Stomach smooth muscle (tissue), 2 donors: ENCODE measurements around the gene PCAT6.

Experiments used
- H3K27ac ChIP-seq: one replicate; pipeline ENCODE4 v1.7.0; 2013; ENCODE audit warnings: mild to moderate bottlenecking, low read length, inconsistent platforms
- H3K27me3 ChIP-seq, 2 donors: one replicate each; pipeline ENCODE4 v1.7.0; 2013; ENCODE audit warnings: low read length in 2 of 2; ENCODE audit not compliant: insufficient read depth in 2 of 2, control insufficient read depth in 1 of 2
- H3K36me3 ChIP-seq, 2 donors: one replicate each; pipeline ENCODE4 v1.7.0; 2013; ENCODE audit warnings: low read length in 2 of 2; ENCODE audit not compliant: control insufficient read depth in 2 of 2, insufficient read depth in 2 of 2
- H3K4me1 ChIP-seq: one replicate; pipeline ENCODE4 v1.7.0; 2013; ENCODE audit warnings: low read length; ENCODE audit not compliant: control insufficient read depth, insufficient read depth
- H3K4me3 ChIP-seq, 2 donors: one replicate each; pipeline ENCODE4 v1.7.0; 2013; ENCODE audit warnings: low read length in 2 of 2
- H3K9ac ChIP-seq, 2 donors: one replicate each; pipeline ENCODE4 v1.7.0; 2013; ENCODE audit warnings: low read length in 2 of 2, mild to moderate bottlenecking in 1 of 2
- H3K9me3 ChIP-seq, 2 donors: one replicate each; pipeline ENCODE4 v1.7.0; 2013; ENCODE audit warnings: low read length in 2 of 2; ENCODE audit not compliant: control insufficient read depth in 2 of 2
- donor health status: healthy.
- donor health status: Pancreatic carcinoma.

The PCAT6 gene

DNA sequence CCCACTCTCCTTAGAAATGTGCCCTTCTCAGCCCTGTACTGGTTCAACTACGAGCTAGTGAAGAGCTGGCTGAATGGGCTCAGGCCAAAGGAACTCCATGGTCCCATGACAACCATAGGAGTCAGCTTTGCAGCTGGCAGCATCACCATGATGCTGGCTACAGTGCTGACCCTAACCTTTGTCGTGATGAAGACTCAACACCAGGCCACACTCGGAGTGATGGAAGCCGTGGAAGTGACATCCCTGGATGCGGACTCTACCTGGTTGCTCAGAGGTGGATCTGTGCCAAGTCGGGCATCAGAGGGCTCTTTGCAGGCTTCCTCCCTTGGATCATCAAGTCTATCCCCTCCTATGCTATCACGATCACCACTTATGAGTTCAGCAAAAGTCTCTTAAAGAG lies 14.1 kb upstream of the PCAT6 start:
- Histone ChIP-seq H3K4me3 (no peak overlapping the region), H3K36me3 (peaks cover 0 to 2% of the 10 kb centered on the region in 2 donors), H3K27ac (no peak overlapping the region), H3K27me3 (no peaks in the 10 kb centered on the region), H3K9ac (no peak overlapping the region), H3K4me1 (no peaks in the 10 kb centered on the region), H3K9me3 (no peaks in the 10 kb centered on the region)

DNA sequence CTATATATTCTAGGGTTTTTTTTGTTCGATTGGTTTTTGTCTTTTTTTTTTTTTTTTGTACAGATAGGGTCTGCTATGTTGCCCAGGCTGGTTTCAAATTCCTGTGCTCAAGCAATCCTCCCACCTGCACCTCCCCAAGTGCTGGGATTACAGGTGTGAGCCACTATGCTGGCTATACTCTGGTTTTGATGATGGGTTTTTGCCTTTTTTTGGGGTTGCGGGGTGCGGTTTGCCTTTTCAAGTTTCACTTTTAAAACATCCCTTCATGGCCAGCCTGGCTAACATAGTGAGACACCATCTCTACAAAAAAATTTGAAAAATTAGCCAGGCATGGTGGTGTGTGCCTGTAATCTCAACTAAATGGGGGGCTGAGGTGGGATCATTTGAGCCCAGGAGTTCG lies 12.5 kb upstream of the PCAT6 start:
- Histone ChIP-seq H3K9me3 (no peaks in the 10 kb centered on the region), H3K36me3 (peaks cover 0 to 2% of the 10 kb centered on the region in 2 donors), H3K4me3 (no peak overlapping the region), H3K9ac (no peak overlapping the region), H3K27ac (no peak overlapping the region), H3K27me3 (no peaks in the 10 kb centered on the region), H3K4me1 (no peaks in the 10 kb centered on the region)

DNA sequence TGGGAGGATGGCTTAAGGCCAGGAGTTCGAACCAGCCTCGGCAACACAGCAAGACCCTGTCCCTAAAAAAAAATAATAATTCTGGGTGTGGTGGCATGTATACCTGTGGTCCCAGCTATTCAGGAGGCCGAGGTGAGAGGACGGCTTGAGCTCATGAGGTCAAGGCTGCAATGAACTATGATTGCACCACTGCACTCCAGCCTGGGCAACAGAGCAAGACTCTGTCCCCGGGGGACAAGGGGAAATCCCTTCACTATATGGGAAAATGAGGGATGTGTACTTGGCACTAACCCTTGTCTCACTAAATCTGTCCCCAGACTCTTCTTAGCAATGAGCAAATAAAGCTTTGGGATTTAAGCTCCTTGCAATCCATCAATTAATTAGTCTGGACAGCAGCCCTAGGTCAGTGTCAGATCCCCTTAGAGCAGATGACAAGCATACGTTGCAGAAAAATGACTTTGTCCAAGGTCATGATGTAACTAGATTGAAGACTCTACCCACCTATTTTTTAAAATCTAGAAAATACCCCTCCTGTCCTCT lies 11.9 kb upstream of the PCAT6 start:
- no peak overlapping the region for H3K27ac ChIP-seq
- no peaks in the 10 kb centered on the region for H3K4me1 ChIP-seq
- no peaks in the 10 kb centered on the region for H3K27me3 ChIP-seq
- H3K36me3 ChIP-seq: peaks cover 0 to 2% of the 10 kb centered on the region in 2 donors
- H3K9ac ChIP-seq: no peak overlapping the region
- H3K9me3 ChIP-seq: no peaks in the 10 kb centered on the region
- H3K4me3 ChIP-seq: no peak overlapping the region

DNA sequence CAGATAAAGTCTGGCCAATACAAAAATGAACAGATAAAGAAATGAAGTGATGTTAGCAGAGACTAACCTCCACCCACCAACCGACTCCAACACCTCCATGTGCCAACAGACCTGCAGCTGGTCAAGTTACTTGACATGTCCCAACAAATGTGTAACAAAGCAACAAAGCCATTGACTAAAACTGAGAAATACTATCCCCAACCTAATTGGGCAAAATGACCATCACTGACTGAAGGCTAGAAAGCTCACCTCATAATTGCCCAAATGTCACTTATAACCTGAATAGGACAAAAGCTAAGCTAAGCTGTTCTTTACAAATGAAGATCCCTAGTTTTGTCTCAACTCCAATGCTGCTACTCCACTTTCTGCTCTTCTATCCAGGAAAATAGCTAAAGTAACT lies 10.0 kb upstream of the PCAT6 start:
- Histone ChIP-seq H3K36me3 (peaks cover 0 to 2% of the 10 kb centered on the region in 2 donors), H3K27me3 (no peaks in the 10 kb centered on the region), H3K4me1 (no peaks in the 10 kb centered on the region), H3K9ac (no peak overlapping the region), H3K27ac (no peak overlapping the region), H3K4me3 (no peak overlapping the region), H3K9me3 (no peaks in the 10 kb centered on the region)

DNA sequence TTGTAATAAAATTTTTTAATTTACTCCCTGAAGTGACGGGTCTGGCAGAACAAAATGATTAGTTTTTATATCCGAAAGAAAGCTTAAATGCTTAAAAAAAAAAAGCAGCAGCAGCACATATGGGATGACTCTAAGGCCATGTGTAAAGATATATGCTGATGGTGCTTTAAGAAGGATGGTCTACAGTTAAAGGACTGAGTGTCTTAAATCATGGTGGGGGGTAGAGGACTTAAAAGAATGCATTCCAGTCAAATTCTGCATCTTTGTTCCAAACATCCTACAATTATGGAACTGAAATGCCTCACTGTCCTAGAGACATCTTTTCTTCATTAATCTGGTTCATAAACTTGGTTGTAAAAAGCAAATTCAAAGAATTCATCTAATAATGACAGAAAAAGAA lies 9.6 kb upstream of the PCAT6 start:
- no peak overlapping the region for H3K9ac ChIP-seq
- no peaks in the 10 kb centered on the region for H3K9me3 ChIP-seq
- no peaks in the 10 kb centered on the region for H3K4me1 ChIP-seq
- H3K4me3 ChIP-seq: no peak overlapping the region
- no peaks in the 10 kb centered on the region for H3K27me3 ChIP-seq
- H3K27ac ChIP-seq: no peak overlapping the region
- H3K36me3 ChIP-seq: peaks cover 0 to 2% of the 10 kb centered on the region in 2 donors

DNA sequence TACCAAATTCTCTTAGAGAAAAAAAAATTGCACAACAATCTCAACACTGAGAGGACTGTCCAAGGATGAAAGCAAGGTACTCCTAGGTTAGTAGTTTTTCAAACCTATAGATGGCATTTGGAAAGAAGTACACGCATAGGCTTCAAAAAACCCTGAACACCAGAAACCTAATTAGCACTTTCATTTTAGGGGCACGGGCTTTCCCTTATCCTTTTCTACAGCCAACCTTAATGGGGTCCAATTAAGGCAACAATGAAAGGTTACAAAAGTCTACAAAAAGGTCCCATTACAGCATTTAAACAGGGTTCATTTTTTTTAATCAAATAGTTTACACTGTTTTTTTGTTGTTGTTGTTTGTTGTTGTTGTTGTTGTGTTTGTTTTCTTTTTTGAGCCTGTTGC lies 8.7 kb upstream of the PCAT6 start:
- no peak overlapping the region for H3K27ac ChIP-seq
- H3K36me3 ChIP-seq: peaks cover 0 to 2% of the 10 kb centered on the region in 2 donors
- no peaks in the 10 kb centered on the region for H3K27me3 ChIP-seq
- H3K4me3 ChIP-seq: no peak overlapping the region
- H3K4me1 ChIP-seq: peaks cover 4% of the 10 kb centered on the region
- no peaks in the 10 kb centered on the region for H3K9me3 ChIP-seq
- H3K9ac ChIP-seq: no peak overlapping the region

DNA sequence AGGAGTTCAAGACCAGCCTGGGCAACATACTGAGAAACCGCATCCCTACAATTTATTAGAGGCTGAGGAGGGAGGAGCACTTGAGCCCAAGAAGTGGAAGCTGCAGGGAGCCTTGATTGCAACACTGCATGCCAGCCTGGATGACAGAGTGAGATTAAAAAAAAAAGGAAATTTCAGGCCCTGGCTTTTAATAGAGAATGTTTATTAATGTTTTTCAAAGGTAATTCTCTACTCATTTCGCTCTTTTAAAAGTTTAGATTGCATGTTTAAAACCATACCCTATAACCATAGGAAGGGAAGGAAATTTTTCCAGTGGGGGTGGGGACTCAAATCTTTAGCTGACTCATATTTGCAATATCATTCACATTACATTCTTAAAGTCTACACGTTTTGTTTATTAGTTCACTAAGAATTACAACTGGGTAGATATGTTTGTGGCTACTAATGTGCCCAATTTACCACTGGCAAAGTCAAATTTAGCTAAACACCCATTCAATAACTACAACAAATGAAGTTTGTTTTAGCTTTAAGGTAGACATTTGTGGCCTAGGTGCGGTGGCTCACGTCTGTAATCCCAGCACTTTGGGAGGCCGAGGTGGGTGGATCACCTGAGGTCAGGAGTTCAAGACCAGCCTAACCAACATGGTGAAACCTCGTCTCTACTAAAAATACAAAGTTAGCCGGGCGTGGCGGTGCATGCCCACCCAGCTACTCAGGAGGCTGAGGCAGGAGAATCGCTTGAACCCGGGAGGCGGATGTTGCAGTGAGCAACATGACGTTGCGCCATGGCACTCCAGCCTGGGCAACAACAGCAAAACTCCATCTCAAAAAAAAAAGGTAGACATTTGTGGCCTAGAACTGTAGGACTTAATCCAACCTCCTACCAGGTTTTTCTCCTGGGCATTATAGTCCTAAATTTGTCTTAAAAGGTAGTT lies 7.5 kb upstream of the PCAT6 start:
- Histone ChIP-seq H3K4me1 (peaks cover 4% of the 10 kb centered on the region), H3K9ac (no peak overlapping the region), H3K4me3 (no peak overlapping the region), H3K27ac (no peak overlapping the region), H3K27me3 (no peaks in the 10 kb centered on the region), H3K9me3 (no peaks in the 10 kb centered on the region), H3K36me3 (peaks cover 0 to 2% of the 10 kb centered on the region in 2 donors)

DNA sequence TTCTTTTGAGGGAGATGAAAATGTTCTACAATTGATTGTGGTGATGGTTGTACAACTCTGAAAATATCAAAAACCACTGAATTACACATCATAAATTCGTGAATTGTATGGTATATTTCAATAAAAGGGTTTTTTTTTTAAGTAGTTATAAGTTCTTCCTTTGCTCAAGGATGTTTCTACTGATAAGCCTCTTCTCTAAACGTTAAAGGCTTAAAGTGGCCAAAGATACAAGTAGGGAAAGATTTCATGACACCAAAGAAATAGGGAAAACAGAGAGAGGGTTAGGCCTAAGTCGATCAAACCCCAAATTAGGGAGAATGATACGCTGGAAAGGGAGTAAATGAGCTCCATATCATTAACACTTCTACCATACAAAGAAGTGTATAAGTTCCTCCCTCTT lies 6.6 kb upstream of the PCAT6 start:
- Histone ChIP-seq H3K4me1 (peaks cover 4% of the 10 kb centered on the region), H3K27ac (no peak overlapping the region), H3K9ac (no peak overlapping the region), H3K9me3 (no peaks in the 10 kb centered on the region), H3K27me3 (no peaks in the 10 kb centered on the region), H3K4me3 (no peak overlapping the region), H3K36me3 (no peaks in the 10 kb centered on the region)

DNA sequence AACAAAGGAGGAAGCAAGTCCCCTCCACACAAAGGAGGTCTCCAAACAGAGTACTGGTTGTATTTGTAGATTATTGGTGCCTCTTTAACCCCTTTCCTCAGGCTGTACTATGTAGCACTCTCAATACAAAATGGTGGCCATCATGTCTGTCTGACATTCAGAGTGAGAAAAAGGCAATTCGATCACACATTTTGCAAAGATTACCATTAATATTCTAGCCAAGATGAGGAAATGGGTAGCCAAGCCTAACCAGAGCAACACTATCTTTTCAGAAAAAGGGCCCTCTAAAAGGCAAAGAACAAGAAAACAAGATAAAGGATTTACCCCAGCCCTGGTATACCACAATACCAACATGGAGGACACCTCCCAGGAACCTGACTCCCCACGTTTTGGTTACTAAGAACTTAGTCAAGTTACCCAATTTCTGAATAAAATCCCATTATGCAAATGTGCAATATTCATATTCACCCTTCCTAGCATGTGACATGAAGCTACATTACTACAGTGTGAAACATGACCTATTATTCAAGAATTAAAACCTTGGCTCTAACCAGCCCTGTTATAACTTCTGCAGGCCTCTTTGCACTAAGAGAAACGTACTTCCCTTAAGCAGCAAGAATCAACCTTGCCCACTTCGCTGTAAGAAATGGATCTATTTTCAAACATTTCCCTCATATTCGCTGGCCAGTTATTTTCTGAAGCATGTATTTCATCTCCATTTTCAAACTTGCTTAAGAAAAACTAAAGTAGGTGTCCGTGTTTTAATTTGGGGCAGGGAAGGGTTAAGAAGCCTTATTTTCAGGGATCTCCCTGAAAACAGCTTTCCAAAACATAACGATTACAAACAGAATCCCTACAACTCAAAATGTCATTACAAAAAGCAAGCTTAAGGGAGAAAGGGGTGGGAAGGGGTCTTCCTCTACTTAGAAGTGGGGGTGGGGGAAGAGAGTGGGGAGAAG lies 4.6 kb upstream of the PCAT6 start:
- H3K36me3 ChIP-seq: no peaks in the 10 kb centered on the region
- no peaks in the 10 kb centered on the region for H3K9me3 ChIP-seq
- H3K4me1 ChIP-seq: peaks cover 14% of the 10 kb centered on the region
- no peaks in the 10 kb centered on the region for H3K27me3 ChIP-seq
- peak overlapping the region; percentile 46 for H3K27ac ChIP-seq
- peak overlapping the region; percentile 78 to 79 for H3K9ac ChIP-seq
- H3K4me3 ChIP-seq: peak overlapping the region; percentile 81 to 90

DNA sequence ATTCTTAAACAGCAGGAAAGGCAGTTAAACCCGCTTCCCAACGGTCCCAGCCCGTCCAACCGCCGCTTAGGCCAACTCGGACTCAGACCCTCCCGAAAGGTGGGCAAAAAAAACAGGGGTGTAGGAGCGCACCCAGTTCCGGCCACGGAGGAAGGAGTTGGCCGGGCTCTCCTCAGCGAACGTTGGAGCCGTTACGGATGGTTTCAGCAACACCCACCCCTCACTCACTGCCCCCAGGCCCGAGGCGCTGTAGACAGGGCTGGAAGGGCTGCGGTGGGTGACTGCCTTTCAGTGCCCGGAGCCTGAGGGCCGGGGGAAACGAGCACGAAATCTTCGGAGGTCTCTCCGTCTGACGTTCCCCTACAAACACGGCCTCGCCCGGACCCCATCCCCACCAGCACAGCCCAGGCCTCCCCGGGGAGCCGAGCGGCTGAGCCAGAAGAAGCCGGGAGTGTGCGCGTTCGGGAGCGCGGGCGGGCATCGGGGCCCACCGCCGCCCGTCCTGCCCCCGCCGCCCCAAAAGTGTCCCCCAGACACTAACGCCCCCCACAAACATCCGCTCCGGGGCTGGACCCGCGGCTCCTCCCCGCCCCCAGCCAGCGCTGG lies 3.8 kb upstream of the PCAT6 start:
- peak overlapping the region; percentile 81 to 90 for H3K4me3 ChIP-seq
- H3K36me3 ChIP-seq: no peaks in the 10 kb centered on the region
- H3K27ac ChIP-seq: peak overlapping the region; percentile 46
- H3K27me3 ChIP-seq: no peaks in the 10 kb centered on the region
- no peaks in the 10 kb centered on the region for H3K9me3 ChIP-seq
- H3K9ac ChIP-seq: peak overlapping the region; percentile 78 to 79
- H3K4me1 ChIP-seq: peaks cover 19% of the 10 kb centered on the region
